Hepatocyte (in vitro differentiated cells): ENCODE results near the gene AMBRA1.

ENCODE experiments used
- EZH2 ChIP-seq: fragments of 200-600 bp; sonication (generic); IDR thresholded peaks from 2 replicates; pipeline ENCODE4 v1.6.1; 2016; ENCODE audit warnings: antibody characterized with exemption, mild to moderate bottlenecking, borderline replicate concordance
- TF ChIP-seq, protein P1 (sequence below): fragments of 200-600 bp; sonication (generic); IDR thresholded peaks from 2 replicates; pipeline ENCODE4 v1.5.1; 2016; ENCODE audit warnings: antibody characterized with exemption, mild to moderate bottlenecking; ENCODE audit not compliant: poor library complexity

DNA sequence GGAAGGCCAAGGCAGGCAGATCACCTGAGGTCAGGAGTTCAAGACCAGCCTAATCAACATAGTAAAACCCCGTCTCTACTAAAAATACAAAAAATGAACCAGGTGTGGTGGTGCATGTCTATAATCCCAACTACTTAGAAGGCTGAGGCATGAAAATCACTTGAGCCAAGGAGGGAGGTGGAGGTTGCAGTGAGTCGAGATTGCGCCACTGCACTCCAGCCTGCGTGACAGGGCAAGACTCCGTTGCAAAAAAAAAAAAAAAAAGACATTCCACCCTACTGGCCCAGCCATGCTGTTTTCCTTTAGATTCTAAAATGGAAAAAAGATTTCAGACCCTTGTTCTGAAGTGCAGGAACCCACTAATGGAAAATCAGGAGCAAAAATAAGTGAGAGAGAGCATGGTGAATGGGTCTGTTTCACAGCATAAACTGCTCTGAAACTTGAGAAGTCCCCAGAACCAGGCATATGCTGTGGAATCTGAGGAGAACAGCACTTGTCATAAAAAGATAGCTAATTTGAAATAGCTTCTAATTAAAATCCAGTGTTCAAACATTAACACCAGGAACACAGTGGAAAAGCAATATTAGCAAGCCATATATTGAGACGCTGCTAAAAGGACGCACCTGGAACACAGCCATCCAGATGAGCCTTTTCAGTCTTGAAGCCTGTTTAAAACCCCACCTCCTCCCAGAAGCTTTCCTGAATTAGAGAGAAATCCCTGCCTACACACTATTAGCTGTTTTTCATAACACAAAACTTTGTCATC is 136.0 kb downstream of the AMBRA1 start:
- TF ChIP-seq EZH2, result no peak
- TF ChIP-seq, protein P1, sequence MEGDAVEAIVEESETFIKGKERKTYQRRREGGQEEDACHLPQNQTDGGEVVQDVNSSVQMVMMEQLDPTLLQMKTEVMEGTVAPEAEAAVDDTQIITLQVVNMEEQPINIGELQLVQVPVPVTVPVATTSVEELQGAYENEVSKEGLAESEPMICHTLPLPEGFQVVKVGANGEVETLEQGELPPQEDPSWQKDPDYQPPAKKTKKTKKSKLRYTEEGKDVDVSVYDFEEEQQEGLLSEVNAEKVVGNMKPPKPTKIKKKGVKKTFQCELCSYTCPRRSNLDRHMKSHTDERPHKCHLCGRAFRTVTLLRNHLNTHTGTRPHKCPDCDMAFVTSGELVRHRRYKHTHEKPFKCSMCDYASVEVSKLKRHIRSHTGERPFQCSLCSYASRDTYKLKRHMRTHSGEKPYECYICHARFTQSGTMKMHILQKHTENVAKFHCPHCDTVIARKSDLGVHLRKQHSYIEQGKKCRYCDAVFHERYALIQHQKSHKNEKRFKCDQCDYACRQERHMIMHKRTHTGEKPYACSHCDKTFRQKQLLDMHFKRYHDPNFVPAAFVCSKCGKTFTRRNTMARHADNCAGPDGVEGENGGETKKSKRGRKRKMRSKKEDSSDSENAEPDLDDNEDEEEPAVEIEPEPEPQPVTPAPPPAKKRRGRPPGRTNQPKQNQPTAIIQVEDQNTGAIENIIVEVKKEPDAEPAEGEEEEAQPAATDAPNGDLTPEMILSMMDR, result no peak
